ENCODE data around the gene ZNF397. TPM values are rescaled to one million over a fixed set of nuclear protein-coding genes. Genes with fewer than 3 reads are reported as not detected.

The ZNF397 gene
- total RNA-seq, 1 donor from 2014 or later = 19.2 TPM

GRCh38 chr18:35289727-35290093 is 48.9 kb downstream of the ZNF397 start:
- H3K9me3 Mint-ChIP-seq = peaks cover 20% of the 10 kb centered on the region
- peaks cover 62% of the 10 kb centered on the region for H3K36me3 Mint-ChIP-seq (ENCODE audit: low read depth)
- intact Hi-C loops (cut with micrococcal nuclease) = loop anchor here (1.0 to 10.0 kb wide), 9 partner anchors 23 to 775 kb away; partner anchors contain the start of genes INO80C, MAPRE2, RMP24 and RPRD1A
- no peak for DNase-seq
- peaks cover 37% of the 10 kb centered on the region for H3K4me1 Mint-ChIP-seq
- peak overlapping the region; percentile 100 for H3K4me3 Mint-ChIP-seq
- no peaks in the 10 kb centered on the region for H3K27me3 Mint-ChIP-seq
- H3K27ac Mint-ChIP-seq = peak overlapping the region; percentile 95

DNA sequence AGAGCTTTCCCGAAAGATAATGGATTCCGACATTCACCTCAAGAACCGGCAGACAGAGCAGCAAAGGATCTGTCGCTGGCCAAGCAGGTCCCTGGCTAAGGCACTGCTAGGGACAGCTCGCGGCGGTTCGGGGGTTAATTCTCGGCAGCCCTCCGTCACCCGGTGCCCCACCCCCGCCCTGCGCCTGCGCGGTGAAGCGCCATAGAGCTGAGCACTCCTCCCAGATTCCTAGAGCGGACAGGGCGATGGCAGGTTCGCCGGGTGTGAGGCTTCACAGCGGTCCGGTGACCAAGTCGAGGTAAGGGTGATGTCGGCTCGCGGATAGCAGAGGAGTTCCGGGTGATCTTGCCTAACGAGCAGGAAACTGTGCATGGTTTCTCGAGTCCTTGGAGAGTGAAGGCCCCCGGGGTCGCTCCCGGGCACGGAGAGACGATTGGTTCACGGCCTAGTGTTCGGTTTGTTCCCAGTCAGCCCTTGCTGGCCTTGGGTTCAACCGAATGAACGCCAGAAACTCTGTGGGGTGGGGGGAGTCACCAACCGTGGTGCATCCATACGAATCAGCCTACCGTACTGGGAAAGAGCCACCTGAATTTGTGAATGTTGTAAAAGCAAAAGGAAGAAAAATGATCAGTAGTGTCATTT is 49.4 kb downstream of the ZNF397 start, which contains the start of gene ZSCAN30:
TSS of gene ZSCAN30 (minus strand) at position 136 of the 642 bp plus-strand sequence. CDS start 25,877 bp downstream, outside the sequence.
- H3K27me3 Mint-ChIP-seq = no peaks in the 10 kb centered on the region
- intact Hi-C loops (cut with micrococcal nuclease) = loop anchor here (1.0 to 10.0 kb wide), 9 partner anchors 23 to 775 kb away; partner anchors contain the start of genes INO80C, MAPRE2, RMP24 and RPRD1A
- peak; percentile 99 for DNase-seq
- peak within 1 kb of the TSS; percentile 95 for H3K27ac Mint-ChIP-seq
- H3K4me1 Mint-ChIP-seq = peaks cover 37% of the 10 kb centered on the region
- H3K4me3 Mint-ChIP-seq = peak within 1 kb of the TSS; percentile 100
- H3K9me3 Mint-ChIP-seq = peaks cover 24% of the 10 kb centered on the region
- peaks cover 63% of the 10 kb centered on the region for H3K36me3 Mint-ChIP-seq (ENCODE audit: low read depth)

- Mint-ChIP-seq H3K27me3 (no peaks in the 10 kb centered on the region), H3K4me3 (peak overlapping the region; percentile 100), H3K36me3 (ENCODE audit: low read depth) (peaks cover 66% of the 10 kb centered on the region), H3K4me1 (peaks cover 37% of the 10 kb centered on the region), H3K9me3 (peaks cover 26% of the 10 kb centered on the region), H3K27ac (peak overlapping the region; percentile 95)
- intact Hi-C loops (cut with micrococcal nuclease) = loop anchor here (2.0 to 10.0 kb wide), 5 partner anchors 24 to 774 kb away; partner anchors contain the start of genes MAPRE2, RMP24 and RPRD1A
- DNase-seq = no peak
Measured at GRCh38 chr18:35291166-35291565, 50.3 kb downstream of the ZNF397 start.

- H3K9me3 Mint-ChIP-seq = peaks cover 27% of the 10 kb centered on the region
- H3K36me3 Mint-ChIP-seq (ENCODE audit: low read depth) = peaks cover 81% of the 10 kb centered on the region
- H3K4me1 Mint-ChIP-seq = peaks cover 12% of the 10 kb centered on the region
- intact Hi-C loops (cut with micrococcal nuclease) = loop anchor here (10.0 kb wide), 1 partner anchor 769 kb away; the partner anchor contains the start of gene RPRD1A
- H3K4me3 Mint-ChIP-seq = no peak overlapping the region
- H3K27ac Mint-ChIP-seq = no peak overlapping the region
- no peaks in the 10 kb centered on the region for H3K27me3 Mint-ChIP-seq
- peak; percentile 29 for DNase-seq
Measured at GRCh38 chr18:35296060-35296459, 55.2 kb downstream of the ZNF397 start.

- H3K27ac Mint-ChIP-seq = no peak overlapping the region
- intact Hi-C loops (cut with micrococcal nuclease) = no loop called here
- no peak for DNase-seq
- no peaks in the 10 kb centered on the region for H3K27me3 Mint-ChIP-seq
- peaks cover 89% of the 10 kb centered on the region for H3K36me3 Mint-ChIP-seq (ENCODE audit: low read depth)
- H3K9me3 Mint-ChIP-seq = peaks cover 28% of the 10 kb centered on the region
- no peak overlapping the region for H3K4me3 Mint-ChIP-seq
- no peaks in the 10 kb centered on the region for H3K4me1 Mint-ChIP-seq
Measured at GRCh38 chr18:35303610-35304009, 62.8 kb downstream of the ZNF397 start.

DNA sequence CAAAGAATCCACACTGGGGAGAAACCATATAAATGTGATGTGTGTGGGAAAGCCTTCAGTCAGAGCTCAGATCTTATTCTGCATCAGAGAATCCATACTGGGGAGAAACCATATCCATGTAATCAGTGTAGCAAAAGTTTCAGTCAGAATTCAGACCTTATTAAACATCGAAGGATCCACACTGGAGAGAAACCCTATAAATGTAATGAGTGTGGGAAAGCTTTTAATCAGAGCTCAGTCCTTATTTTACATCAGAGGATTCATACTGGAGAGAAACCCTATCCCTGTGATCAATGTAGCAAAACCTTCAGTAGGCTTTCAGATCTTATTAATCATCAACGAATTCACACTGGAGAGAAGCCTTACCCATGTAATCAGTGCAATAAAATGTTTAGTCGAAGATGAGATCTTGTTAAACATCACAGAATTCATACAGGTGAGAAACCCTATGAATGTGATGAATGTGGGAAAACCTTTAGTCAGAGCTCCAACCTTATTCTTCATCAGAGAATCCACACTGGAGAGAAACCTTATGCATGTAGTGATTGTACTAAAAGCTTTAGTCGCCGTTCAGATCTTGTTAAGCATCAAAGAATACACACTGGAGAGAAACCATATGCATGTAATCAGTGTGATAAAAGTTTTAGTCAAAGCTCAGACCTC is 65.9 kb downstream of the ZNF397 start:
- intact Hi-C loops (cut with micrococcal nuclease) = no loop called here
- DNase-seq = no peak
- H3K27ac Mint-ChIP-seq = no peak overlapping the region
- H3K9me3 Mint-ChIP-seq = peaks cover 37% of the 10 kb centered on the region
- H3K36me3 Mint-ChIP-seq (ENCODE audit: low read depth) = peaks cover 69% of the 10 kb centered on the region
- H3K4me1 Mint-ChIP-seq = no peaks in the 10 kb centered on the region
- no peaks in the 10 kb centered on the region for H3K27me3 Mint-ChIP-seq
- H3K4me3 Mint-ChIP-seq = no peak overlapping the region

Other genes with a start within 250 kb of the ZNF397 start
- gene MAPRE2, start 199.6 kb upstream of the ZNF397 start, total RNA-seq = 46.8 and 52.5 TPM in 2 replicates
- 11.6 and 12.2 TPM in 2 replicates for gene ZSCAN30, start 49.2 kb downstream of the ZNF397 start, total RNA-seq
- 53.9 and 57.8 TPM in 2 replicates for gene ZNF24, start 103.4 kb downstream of the ZNF397 start, total RNA-seq
- 0.19 and 0.26 TPM in 2 replicates for gene ZNF396, start 136.3 kb downstream of the ZNF397 start, total RNA-seq